ENCODE data around the gene SERPINA1.

DNA sequence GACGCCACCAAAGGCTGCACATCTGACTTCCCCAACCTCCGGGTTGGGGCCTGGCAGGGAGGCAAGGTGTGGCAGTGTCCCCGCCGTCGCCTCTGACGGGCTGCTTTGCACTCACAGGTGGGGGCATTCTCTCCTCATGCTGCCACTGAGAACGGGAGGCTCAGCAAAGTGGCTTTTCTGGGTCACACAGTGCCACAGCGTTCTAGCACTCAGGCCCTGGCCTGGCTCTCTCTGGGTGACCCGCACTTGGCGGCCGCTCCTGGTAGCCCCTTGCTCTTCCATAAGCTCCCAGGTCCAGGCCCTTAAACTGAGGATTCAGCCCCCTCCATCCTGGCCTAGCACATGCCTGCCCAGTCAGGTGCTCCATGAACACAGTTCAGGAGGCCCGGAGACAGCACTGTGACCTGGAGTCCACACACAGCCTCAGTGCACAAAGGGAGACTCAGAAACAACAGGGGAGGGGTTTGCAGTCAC is 25.2 kb downstream of the SERPINA1 start:
- no peak for TF ChIP-seq EZH2 (IDR thresholded peaks at IDR 0.05)
- TF ChIP-seq, protein P1, sequence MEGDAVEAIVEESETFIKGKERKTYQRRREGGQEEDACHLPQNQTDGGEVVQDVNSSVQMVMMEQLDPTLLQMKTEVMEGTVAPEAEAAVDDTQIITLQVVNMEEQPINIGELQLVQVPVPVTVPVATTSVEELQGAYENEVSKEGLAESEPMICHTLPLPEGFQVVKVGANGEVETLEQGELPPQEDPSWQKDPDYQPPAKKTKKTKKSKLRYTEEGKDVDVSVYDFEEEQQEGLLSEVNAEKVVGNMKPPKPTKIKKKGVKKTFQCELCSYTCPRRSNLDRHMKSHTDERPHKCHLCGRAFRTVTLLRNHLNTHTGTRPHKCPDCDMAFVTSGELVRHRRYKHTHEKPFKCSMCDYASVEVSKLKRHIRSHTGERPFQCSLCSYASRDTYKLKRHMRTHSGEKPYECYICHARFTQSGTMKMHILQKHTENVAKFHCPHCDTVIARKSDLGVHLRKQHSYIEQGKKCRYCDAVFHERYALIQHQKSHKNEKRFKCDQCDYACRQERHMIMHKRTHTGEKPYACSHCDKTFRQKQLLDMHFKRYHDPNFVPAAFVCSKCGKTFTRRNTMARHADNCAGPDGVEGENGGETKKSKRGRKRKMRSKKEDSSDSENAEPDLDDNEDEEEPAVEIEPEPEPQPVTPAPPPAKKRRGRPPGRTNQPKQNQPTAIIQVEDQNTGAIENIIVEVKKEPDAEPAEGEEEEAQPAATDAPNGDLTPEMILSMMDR (IDR thresholded peaks at IDR 0.05), result no peak
- TF ChIP-seq EZH2phosphoT487 (IDR thresholded peaks at IDR 0.05), result no peak
